ENCODE results near the gene PTPRG. TPM values are rescaled to one million over a fixed set of nuclear protein-coding genes. Genes with fewer than 3 reads are reported as not detected.

PTPRG gene
- total RNA-seq, 2 donors from 2014 or later = 23.9 to 31.6 TPM

DNA sequence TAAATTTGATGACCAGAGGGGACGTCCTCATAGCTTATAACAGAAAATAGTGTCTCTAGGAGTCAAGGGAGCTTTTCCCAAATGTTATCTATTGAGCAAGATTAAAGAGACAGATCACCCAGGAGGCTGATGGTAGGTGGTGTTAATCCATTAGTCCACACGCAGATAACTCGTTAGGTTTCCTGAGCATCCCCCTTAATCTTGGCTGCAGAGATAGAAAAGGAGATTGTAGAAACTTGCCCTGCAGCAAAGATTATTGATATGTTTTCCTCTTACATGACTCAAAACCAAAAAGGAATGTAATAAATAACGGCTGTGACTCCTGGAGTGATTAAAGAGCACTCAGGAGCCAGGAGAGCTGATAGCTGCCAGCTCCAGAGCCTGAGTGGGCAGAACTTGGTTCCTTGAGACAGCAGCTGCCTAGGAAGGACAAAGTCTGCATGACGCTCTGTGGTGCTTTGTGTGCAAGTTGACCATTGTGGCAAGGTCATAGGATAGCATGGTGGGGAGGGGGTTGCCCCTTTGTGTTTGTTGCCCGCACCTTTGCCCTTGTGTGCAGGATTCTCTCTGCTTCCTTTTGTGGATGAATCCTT is 234.8 kb downstream of the PTPRG start:
- no peaks in the 10 kb centered on the region for H3K36me3 ChIP-seq (replicated peaks in 1 of 2; ENCODE audit: insufficient read depth in 1 of 2, low read depth in 2 of 2)
- ATAC-seq (no peak), DNase-seq (no peak)
- H3K4me1 ChIP-seq = no peaks in the 10 kb centered on the region
- no peak overlapping the region for H3K27ac ChIP-seq
- intact Hi-C loops (cut with DNase I) = no loop called here
- no peak for TF ChIP-seq POLR2A (IDR thresholded peaks at IDR 0.05)
- TF ChIP-seq, protein P1, sequence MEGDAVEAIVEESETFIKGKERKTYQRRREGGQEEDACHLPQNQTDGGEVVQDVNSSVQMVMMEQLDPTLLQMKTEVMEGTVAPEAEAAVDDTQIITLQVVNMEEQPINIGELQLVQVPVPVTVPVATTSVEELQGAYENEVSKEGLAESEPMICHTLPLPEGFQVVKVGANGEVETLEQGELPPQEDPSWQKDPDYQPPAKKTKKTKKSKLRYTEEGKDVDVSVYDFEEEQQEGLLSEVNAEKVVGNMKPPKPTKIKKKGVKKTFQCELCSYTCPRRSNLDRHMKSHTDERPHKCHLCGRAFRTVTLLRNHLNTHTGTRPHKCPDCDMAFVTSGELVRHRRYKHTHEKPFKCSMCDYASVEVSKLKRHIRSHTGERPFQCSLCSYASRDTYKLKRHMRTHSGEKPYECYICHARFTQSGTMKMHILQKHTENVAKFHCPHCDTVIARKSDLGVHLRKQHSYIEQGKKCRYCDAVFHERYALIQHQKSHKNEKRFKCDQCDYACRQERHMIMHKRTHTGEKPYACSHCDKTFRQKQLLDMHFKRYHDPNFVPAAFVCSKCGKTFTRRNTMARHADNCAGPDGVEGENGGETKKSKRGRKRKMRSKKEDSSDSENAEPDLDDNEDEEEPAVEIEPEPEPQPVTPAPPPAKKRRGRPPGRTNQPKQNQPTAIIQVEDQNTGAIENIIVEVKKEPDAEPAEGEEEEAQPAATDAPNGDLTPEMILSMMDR (IDR thresholded peaks at IDR 0.05) = no peak
- no peaks in the 10 kb centered on the region for H3K9me3 ChIP-seq
- H3K27me3 ChIP-seq = no peaks in the 10 kb centered on the region
- no peak overlapping the region for H3K4me3 ChIP-seq
- 69 to 71% methylated on average over 6 of the region's 6 CpGs for WGBS, 2 donors

DNA sequence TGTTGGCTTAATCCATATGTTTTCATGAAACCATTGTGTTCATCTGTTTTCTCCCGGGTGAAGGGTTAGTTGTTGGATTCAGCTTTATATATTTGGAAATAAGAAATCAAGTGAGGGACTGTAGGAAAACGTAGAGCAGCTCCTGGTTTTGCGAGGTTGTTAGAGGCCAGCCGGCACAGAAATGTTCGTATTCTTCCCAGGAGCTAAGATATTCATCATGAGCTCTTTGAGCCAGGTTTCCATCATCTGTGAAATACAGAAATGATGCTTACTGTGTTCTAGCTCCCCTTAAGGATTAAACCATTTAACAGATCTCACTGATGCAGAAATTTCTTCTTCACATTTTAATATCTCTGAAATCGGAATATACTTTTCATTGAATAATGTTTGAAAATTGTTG is 235.5 kb downstream of the PTPRG start:
- intact Hi-C loops (cut with DNase I) = no loop called here
- Histone ChIP-seq H3K36me3 (replicated peaks in 1 of 2; ENCODE audit: insufficient read depth in 1 of 2, low read depth in 2 of 2) (no peaks in the 10 kb centered on the region), H3K9me3 (no peaks in the 10 kb centered on the region), H3K4me1 (no peaks in the 10 kb centered on the region), H3K27ac (no peak overlapping the region), H3K27me3 (no peaks in the 10 kb centered on the region), H3K4me3 (no peak overlapping the region)
- DNase-seq (no peak), ATAC-seq (no peak)
- WGBS, 2 donors = 89 to 92% methylated on average over 6 of the region's 6 CpGs
- TF ChIP-seq, protein P1 (IDR thresholded peaks at IDR 0.05) = no peak
- no peak for TF ChIP-seq POLR2A (IDR thresholded peaks at IDR 0.05)

DNA sequence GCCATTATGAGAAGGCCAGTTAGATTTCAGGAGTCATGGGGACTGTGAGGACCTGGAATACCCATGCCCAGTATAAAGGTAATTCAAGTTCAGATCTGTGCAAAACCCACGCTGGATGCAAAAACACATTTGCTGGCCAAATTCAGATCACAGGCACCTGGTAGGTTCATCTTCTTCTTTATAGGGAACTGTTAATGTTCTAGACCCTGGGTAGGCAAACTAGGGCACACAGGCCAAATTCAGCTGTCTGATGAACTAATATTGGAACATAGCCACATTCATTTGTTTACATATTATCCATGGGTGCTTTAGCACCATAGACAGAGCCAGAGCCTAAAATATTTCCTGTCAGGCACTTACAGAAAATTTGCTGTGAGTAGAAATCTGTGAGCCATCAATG is 241.4 kb downstream of the PTPRG start:
- TF ChIP-seq POLR2A (IDR thresholded peaks at IDR 0.05) = no peak
- TF ChIP-seq, protein P1 (IDR thresholded peaks at IDR 0.05) = no peak
- Histone ChIP-seq H3K27ac (no peak overlapping the region), H3K36me3 (replicated peaks in 1 of 2; ENCODE audit: insufficient read depth in 1 of 2, low read depth in 2 of 2) (no peaks in the 10 kb centered on the region), H3K4me1 (peaks cover 3% of the 10 kb centered on the region), H3K27me3 (no peaks in the 10 kb centered on the region), H3K4me3 (no peak overlapping the region), H3K9me3 (no peaks in the 10 kb centered on the region)
- no peak for ATAC-seq
- no peak for DNase-seq
- WGBS, 2 donors = 80 to 95% methylated on average over 1 of the region's 1 CpG
- intact Hi-C loops (cut with DNase I) = no loop called here

- no peak for DNase-seq
- H3K4me3 ChIP-seq = no peak overlapping the region
- H3K27me3 ChIP-seq = no peaks in the 10 kb centered on the region
- H3K4me1 ChIP-seq = peaks cover 14% of the 10 kb centered on the region
- no peaks in the 10 kb centered on the region for H3K36me3 ChIP-seq (replicated peaks in 1 of 2; ENCODE audit: insufficient read depth in 1 of 2, low read depth in 2 of 2)
- TF ChIP-seq, protein P1 (IDR thresholded peaks at IDR 0.05) = no peak
- TF ChIP-seq POLR2A (IDR thresholded peaks at IDR 0.05) = no peak
- H3K27ac ChIP-seq = no peak overlapping the region
- no peak for ATAC-seq
- WGBS, 2 donors = 44 to 68% methylated on average over 1 of the region's 1 CpG
- intact Hi-C loops (cut with DNase I) = no loop called here
- no peaks in the 10 kb centered on the region for H3K9me3 ChIP-seq
Observed at GRCh38 chr3:61803983-61804382, 242.6 kb downstream of the PTPRG start.

DNA sequence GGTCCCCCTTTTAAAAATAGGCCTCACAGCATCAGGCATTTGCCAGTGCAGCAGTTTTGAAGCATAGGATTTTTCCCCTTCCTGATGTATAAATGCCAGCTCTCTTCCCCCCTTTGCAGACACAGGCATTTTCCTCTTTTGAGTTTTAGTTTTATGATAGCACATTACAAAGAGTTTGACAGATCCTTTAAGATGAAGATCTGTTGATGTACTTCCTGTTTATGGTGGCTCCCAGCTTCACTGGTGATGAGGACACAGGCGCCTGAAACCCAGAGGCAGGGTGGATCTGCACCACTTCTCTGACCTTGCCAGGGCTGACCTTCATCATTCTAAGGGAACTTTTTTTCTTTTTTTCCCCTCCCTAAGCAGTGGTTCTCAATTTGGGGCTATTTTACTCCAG is 243.4 kb downstream of the PTPRG start:
- no peak for ATAC-seq
- Histone ChIP-seq H3K9me3 (no peaks in the 10 kb centered on the region), H3K36me3 (replicated peaks in 1 of 2; ENCODE audit: insufficient read depth in 1 of 2, low read depth in 2 of 2) (no peaks in the 10 kb centered on the region), H3K27ac (no peak overlapping the region), H3K27me3 (no peaks in the 10 kb centered on the region), H3K4me1 (peaks cover 20% of the 10 kb centered on the region), H3K4me3 (no peak overlapping the region)
- DNase-seq = no peak
- TF ChIP-seq, protein P1 (IDR thresholded peaks at IDR 0.05) = no peak
- TF ChIP-seq POLR2A (IDR thresholded peaks at IDR 0.05) = no peak
- intact Hi-C loops (cut with DNase I) = no loop called here
- WGBS, 2 donors = 89 to 100% methylated on average over 1 of the region's 1 CpG

Measured in body of pancreas (tissue), 4 donors.